Transverse colon (tissue), 4 donors: ENCODE results near the gene CHCHD3. TPM values are rescaled to one million over a fixed set of nuclear protein-coding genes. Genes with fewer than 3 reads are reported as not detected.

Source experiments
- DNase-seq: peaks from one replicate; pipeline ENCODE4 v3.0.0-alpha.2; 2019
- H3K27ac ChIP-seq, 4 donors: fragments of 200-600 bp; sonication (generic); 2 replicates each; pipeline ENCODE4 v1.5.1; 2016 to 2018; ENCODE audit warnings: inconsistent platforms in 4 of 4
- H3K27me3 ChIP-seq: fragments of 200-600 bp; sonication (generic); 2 replicates; pipeline ENCODE4 v1.5.1; 2017; ENCODE audit warnings: inconsistent platforms
- H3K36me3 ChIP-seq, 4 donors: fragments of 200-600 bp; sonication (generic); 2 replicates each; pipeline ENCODE4 v1.5.1; 2017 to 2019; ENCODE audit warnings: inconsistent platforms in 4 of 4
- H3K4me1 ChIP-seq, 4 donors: fragments of 200-600 bp; sonication (generic); 2 replicates each; pipeline ENCODE4 v1.5.1; 2017 to 2020; ENCODE audit warnings: inconsistent platforms in 4 of 4
- H3K4me3 ChIP-seq, 4 donors: fragments of 200-600 bp; sonication (generic); 1 replicate in 1 of 4; 2 replicates in 3 of 4; pipeline versions ENCODE4 v1.5.1 to v1.6.1; 2017 to 2019; ENCODE audit warnings: inconsistent platforms in 4 of 4
- H3K9me3 ChIP-seq, 2 donors: fragments of 200-600 bp; sonication (generic); 2 replicates each; pipeline ENCODE4 v1.5.1; 2017 to 2019; ENCODE audit warnings: inconsistent platforms in 2 of 2
- EP300 ChIP-seq: sonication (generic); formaldehyde crosslinking; IDR thresholded peaks from one replicate; pipeline ENCODE4 v1.6.1; 2017; ENCODE audit warnings: antibody characterized with exemption, low read depth
- POLR2A ChIP-seq: fragments of 450-650 bp; IDR thresholded peaks from one replicate; pipeline ENCODE4 v1.6.1; 2016; ENCODE audit warnings: antibody characterized with exemption, mild to moderate bottlenecking, moderate library complexity
- POLR2AphosphoS5 ChIP-seq, 3 donors: sonication (generic); formaldehyde crosslinking; IDR thresholded peaks; one replicate each; pipeline ENCODE4 v1.6.1; 2016; ENCODE audit warnings: antibody characterized with exemption in 3 of 3
- WGBS, 2 donors: methylation state at CpG; one replicate each; pipeline ENCODE4 v1.1.5; 2018; ENCODE audit warnings: low coverage in 1 of 2; 5-methylcytosine and 5-hydroxymethylcytosine counted together
- in situ Hi-C, 4 donors: fragments of 200-750 bp; cut with MboI; loops; one replicate each; pipeline versions ENCODE4 v1.15.0 to v1.15.1; 2017; ENCODE audit warnings: low sequenced_read_pairs in 3 of 4, low pct_ligation_motif_present in 1 of 4, low pct_unique_long_range_greater_than_20kb in 1 of 4
- intact Hi-C: fragments of 100-400 bp; cut with DNase I; formaldehyde crosslinking; loops from one replicate; pipeline ENCODE4 v1.15.1; 2023; ENCODE audit warnings: low total_unique reads
- total RNA-seq, 4 donors: library from RNA; depleted of rRNA; stranded (reverse); fragments of >200 nt; gene quantifications; one replicate each; pipeline ENCODE4 v1.1.0, GENCODE V29; 2016
- TF ChIP-seq, protein P1 (sequence below), 5 experiments: fragments of 200-600 bp in 3 of 5; fragments of 450-650 bp in 2 of 5; sonication (generic) in 3 of 5; IDR thresholded peaks; 1 replicate in 2 of 5; 2 replicates in 3 of 5; pipeline ENCODE4 v1.5.1; 2016 to 2017; ENCODE audit warnings: antibody characterized with exemption in 5 of 5, inconsistent platforms in 3 of 5, mild to moderate bottlenecking in 2 of 5, moderate library complexity in 1 of 5

Gene CHCHD3
- total RNA-seq, 4 donors from 2014 or later: 49.4 to 78.1 (median 52.9) TPM

- TF ChIP-seq EP300 (no peak), POLR2A (no peak), POLR2AphosphoS5 (IDR thresholded peaks at IDR 0.05) (no peak)
- TF ChIP-seq, protein P1, sequence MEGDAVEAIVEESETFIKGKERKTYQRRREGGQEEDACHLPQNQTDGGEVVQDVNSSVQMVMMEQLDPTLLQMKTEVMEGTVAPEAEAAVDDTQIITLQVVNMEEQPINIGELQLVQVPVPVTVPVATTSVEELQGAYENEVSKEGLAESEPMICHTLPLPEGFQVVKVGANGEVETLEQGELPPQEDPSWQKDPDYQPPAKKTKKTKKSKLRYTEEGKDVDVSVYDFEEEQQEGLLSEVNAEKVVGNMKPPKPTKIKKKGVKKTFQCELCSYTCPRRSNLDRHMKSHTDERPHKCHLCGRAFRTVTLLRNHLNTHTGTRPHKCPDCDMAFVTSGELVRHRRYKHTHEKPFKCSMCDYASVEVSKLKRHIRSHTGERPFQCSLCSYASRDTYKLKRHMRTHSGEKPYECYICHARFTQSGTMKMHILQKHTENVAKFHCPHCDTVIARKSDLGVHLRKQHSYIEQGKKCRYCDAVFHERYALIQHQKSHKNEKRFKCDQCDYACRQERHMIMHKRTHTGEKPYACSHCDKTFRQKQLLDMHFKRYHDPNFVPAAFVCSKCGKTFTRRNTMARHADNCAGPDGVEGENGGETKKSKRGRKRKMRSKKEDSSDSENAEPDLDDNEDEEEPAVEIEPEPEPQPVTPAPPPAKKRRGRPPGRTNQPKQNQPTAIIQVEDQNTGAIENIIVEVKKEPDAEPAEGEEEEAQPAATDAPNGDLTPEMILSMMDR (IDR thresholded peaks at IDR 0.05): no peak
- no peak overlapping the region for H3K4me3 ChIP-seq
- H3K27me3 ChIP-seq: peaks cover 7% of the 10 kb centered on the region
- no peak for DNase-seq
- H3K27ac ChIP-seq: no peak overlapping the region
- no peaks in the 10 kb centered on the region for H3K9me3 ChIP-seq
- intact Hi-C loops (no loop called here), in situ Hi-C loops (no loop called here)
- 60 to 71% methylated on average over 1 to 5 of the region's 5 CpGs for WGBS, 2 donors
- no peaks in the 10 kb centered on the region for H3K4me1 ChIP-seq
- H3K36me3 ChIP-seq: no peaks in the 10 kb centered on the region
These were observed 326.1 kb downstream of the CHCHD3 start for GRCh38 chr7:132755538-132756483.

DNA sequence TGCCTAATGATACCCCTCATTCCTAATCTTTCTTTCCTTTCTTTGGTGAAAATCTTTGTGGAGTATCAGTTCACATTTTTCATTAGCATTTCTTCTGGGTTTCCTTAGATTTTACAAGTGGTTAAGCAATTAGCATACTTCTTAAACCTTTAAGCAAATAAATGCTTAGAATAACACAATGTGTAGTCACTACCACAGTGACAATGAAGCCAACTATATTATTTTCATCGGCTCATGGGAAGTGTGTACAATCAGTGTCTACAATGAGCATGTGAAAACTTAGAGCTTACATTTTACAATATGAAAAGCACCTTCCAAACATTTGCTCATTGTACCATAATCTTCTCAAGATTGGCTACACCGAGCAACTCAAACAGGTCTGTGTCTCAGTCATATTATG, 329.5 kb downstream of the CHCHD3 start:
- Histone ChIP-seq H3K9me3 (no peaks in the 10 kb centered on the region), H3K4me3 (no peak overlapping the region), H3K27ac (no peak overlapping the region), H3K27me3 (peaks cover 8% of the 10 kb centered on the region), H3K4me1 (no peaks in the 10 kb centered on the region), H3K36me3 (no peaks in the 10 kb centered on the region)
- intact Hi-C loops (no loop called here), in situ Hi-C loops (no loop called here)
- DNase-seq: no peak
- 84 to 87% methylated on average over 2 of the region's 2 CpGs for WGBS, 2 donors
- TF ChIP-seq POLR2A (no peak), POLR2AphosphoS5 (IDR thresholded peaks at IDR 0.05) (no peak), EP300 (no peak)
- TF ChIP-seq, protein P1 (IDR thresholded peaks at IDR 0.05): no peak

DNA sequence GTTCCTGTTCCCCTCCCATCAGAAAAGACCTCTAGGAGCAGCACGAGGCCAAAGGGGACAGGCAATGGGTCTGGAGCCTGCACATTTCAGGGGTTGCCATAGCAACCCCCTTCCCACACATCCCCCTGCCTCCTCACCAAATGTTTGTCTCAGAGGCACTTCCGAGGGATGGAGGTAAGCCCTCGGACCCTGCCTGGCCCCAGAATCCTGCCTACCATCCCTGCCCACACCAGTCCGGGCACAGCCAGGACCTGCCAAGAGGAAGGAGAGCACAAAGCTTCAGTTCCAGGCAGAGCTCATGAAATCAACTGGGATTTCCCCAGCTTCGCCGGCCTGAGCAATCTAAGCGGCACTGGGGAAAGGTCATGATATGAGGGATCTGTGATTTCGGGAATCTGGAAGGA, 330.6 kb downstream of the CHCHD3 start:
- intact Hi-C loops (no loop called here), in situ Hi-C loops (no loop called here)
- 50 to 51% methylated on average over 4 to 8 of the region's 8 CpGs for WGBS, 2 donors
- TF ChIP-seq POLR2AphosphoS5 (IDR thresholded peaks at IDR 0.05) (no peak), EP300 (no peak), POLR2A (no peak)
- TF ChIP-seq, protein P1 (IDR thresholded peaks at IDR 0.05): no peak
- no peak overlapping the region for H3K4me3 ChIP-seq
- H3K4me1 ChIP-seq: no peaks in the 10 kb centered on the region
- H3K9me3 ChIP-seq: no peaks in the 10 kb centered on the region
- H3K36me3 ChIP-seq: no peaks in the 10 kb centered on the region
- H3K27me3 ChIP-seq: peaks cover 8% of the 10 kb centered on the region
- no peak overlapping the region for H3K27ac ChIP-seq
- DNase-seq: no peak

DNA sequence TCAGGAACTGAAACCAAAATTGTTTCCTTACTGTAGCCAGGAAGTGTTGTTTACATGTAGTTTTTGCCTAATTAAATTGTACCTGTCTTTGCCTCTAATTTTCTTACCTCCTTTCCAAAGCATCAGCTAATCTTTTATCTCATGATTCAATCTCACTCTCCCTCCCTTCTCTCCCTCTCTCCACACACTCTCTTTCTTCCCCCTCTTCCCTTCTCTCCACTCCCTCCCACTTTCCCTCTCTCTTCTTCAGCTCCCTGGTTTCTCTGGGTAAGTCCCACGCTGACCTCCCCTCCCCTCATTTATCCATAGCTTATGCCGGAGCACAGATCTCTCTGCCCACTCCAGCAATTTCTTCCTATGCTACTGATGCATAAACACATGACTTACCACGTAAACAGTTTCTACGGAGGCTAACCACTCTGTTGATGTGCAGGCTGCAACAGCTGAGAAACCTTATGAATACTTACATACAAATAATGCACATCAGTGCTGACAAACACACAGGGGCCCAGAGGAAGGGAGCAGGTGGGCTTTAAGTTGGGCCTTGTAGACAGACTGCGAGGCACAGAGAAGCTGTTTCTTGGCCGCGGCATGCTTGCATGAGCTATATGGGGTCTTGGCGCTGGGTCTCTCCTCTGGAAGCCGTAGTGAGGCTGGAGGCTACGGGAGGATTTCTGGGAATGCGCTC, 331.2 kb downstream of the CHCHD3 start:
- Histone ChIP-seq H3K27me3 (peaks cover 8% of the 10 kb centered on the region), H3K9me3 (no peaks in the 10 kb centered on the region), H3K36me3 (no peaks in the 10 kb centered on the region), H3K4me3 (no peak overlapping the region), H3K4me1 (no peaks in the 10 kb centered on the region), H3K27ac (no peak overlapping the region)
- intact Hi-C loops (no loop called here), in situ Hi-C loops (no loop called here)
- 65% methylated on average over 11 of the region's 11 CpGs; no CpG with 5 or more reads in 1 of the 2 donors for WGBS, 2 donors
- no peak for DNase-seq
- TF ChIP-seq, protein P1 (IDR thresholded peaks at IDR 0.05): no peak
- TF ChIP-seq EP300: no peak
